ENCODE data around the gene SGCA. TPM values are rescaled to one million over a fixed set of nuclear protein-coding genes. Genes with fewer than 3 reads are reported as not detected.

Gene SGCA
- total and polyA plus RNA-seq, 9 of the 15 experiments (the other 6 are each of a cell fraction or from before 2014, with no cell fraction given), result not detected

GRCh38 chr17:50153650-50154575, 11.9 kb upstream of the SGCA start (continued):
- TF ChIP-seq CGGBP1 (CRISPR knock-in tag; IDR thresholded peaks at IDR 0.05) (no peak), ZNF184 (CRISPR knock-in tag; IDR thresholded peaks at IDR 0.05) (no peak), TSHZ1 (CRISPR knock-in tag; IDR thresholded peaks at IDR 0.05) (no peak), ARID4B (CRISPR knock-in tag; IDR thresholded peaks at IDR 0.05) (no peak), ELK1 (CRISPR knock-in tag; IDR thresholded peaks at IDR 0.05) (no peak), TFE3 (CRISPR knock-in tag; IDR thresholded peaks at IDR 0.05) (no peak), CHD1 (IDR thresholded peaks at IDR 0.05; ENCODE audit: low read length) (no peak), GABPB2 (CRISPR knock-in tag; conservative IDR thresholded peaks at IDR 0.05) (no peak), E2F1 (CRISPR knock-in tag; IDR thresholded peaks at IDR 0.05) (no peak), SRF (CRISPR knock-in tag; IDR thresholded peaks at IDR 0.05) (no peak), NFXL1 (CRISPR knock-in tag; IDR thresholded peaks at IDR 0.05) (no peak), SMAD1 (IDR thresholded peaks at IDR 0.05; ENCODE audit: low read depth, low read length, partially characterized antibody) (no peak), GTF2E2 (tag; IDR thresholded peaks at IDR 0.05) (no peak), KAT8 (IDR thresholded peaks at IDR 0.05; ENCODE audit: low read depth) (no peak)
